H1 (cell line): ENCODE measurements around the gene PBX1. TPM values are rescaled to one million over a fixed set of nuclear protein-coding genes. Genes with fewer than 3 reads are reported as not detected.

Experiments
- CTCF ChIA-PET: fragments of 300-600 bp; sonication (Branson Sonifier 250); formaldehyde crosslinking; loops from one replicate; lab custom pipeline; 2021; ENCODE audit not compliant: partially characterized antibody; lab: Charles Lee
- POLR2A ChIA-PET: fragments of 300-600 bp; sonication (Branson Sonifier 250); formaldehyde crosslinking; loops from one replicate; lab custom pipeline; 2021; ENCODE audit warnings: inconsistent platforms; ENCODE audit not compliant: partially characterized antibody; lab: Charles Lee
- DNase-seq, 2 experiments: peaks; one replicate each; pipeline versions ENCODE4 v3.0.0 to v3.0.0-alpha.2; 2010 to 2022; ENCODE audit warnings: low spot score in 2 of 2, low read depth in 1 of 2, mixed read lengths in 1 of 2
- FAIRE-seq: peaks from 2 replicates; lab custom pipeline; 2011; peaks lifted over from hg19 to GRCh38; lab: Jason Lieb, UNC
- H2AFZ ChIP-seq: 2 replicates; pipeline ENCODE4 v1.8.1; 2012; ENCODE audit warnings: low read length, inconsistent platforms
- H2AK5ac ChIP-seq: 2 replicates; pipeline ENCODE4 v1.6.1; 2013; ENCODE audit warnings: low read depth, low read length
- H2BK120ac ChIP-seq: replicated peaks from 2 replicates; pipeline ENCODE3; 2013; ENCODE audit warnings: low read depth, low read length, inconsistent platforms
- H2BK12ac ChIP-seq: 2 replicates; pipeline ENCODE4 v1.6.1; 2013; ENCODE audit warnings: low read depth, low read length
- H2BK15ac ChIP-seq: 2 replicates; pipeline ENCODE4 v1.6.1; 2013; ENCODE audit warnings: low read length
- H2BK20ac ChIP-seq: 2 replicates; pipeline ENCODE4 v1.6.1; 2013; ENCODE audit warnings: low read length
- H2BK5ac ChIP-seq: 2 replicates; pipeline ENCODE4 v1.6.1; 2013; ENCODE audit warnings: low read depth, low read length
- H3K14ac ChIP-seq: 2 replicates; pipeline ENCODE4 v1.6.1; 2013; ENCODE audit warnings: inconsistent platforms; ENCODE audit not compliant: insufficient read length
- H3K18ac ChIP-seq: 2 replicates; pipeline ENCODE4 v1.6.1; 2013; ENCODE audit warnings: low read length; ENCODE audit errors: extremely low read depth
- H3K23ac ChIP-seq: 2 replicates; pipeline ENCODE4 v1.6.1; 2013; ENCODE audit warnings: inconsistent platforms; ENCODE audit not compliant: insufficient read length
- H3K23me2 ChIP-seq: 2 replicates; pipeline ENCODE4 v1.6.1; 2013; ENCODE audit warnings: low read depth, low read length
- H3K27ac ChIP-seq: 2 replicates; pipeline ENCODE4 v1.6.1; 2011; ENCODE audit warnings: low read depth, low read length, inconsistent platforms
- H3K27me3 ChIP-seq, 4 experiments: replicated peaks in 1 of 4; 1 replicate in 1 of 4; 2 replicates in 3 of 4; pipeline versions ENCODE4 v1.6.1 to v1.8.1; 2011 to 2013; ENCODE audit warnings: low read length in 3 of 4, mild to moderate bottlenecking in 3 of 4, inconsistent platforms in 2 of 4, mixed read lengths in 2 of 4, moderate library complexity in 1 of 4; ENCODE audit not compliant: control insufficient read depth in 3 of 4, insufficient read depth in 3 of 4; ENCODE audit errors: extremely low read depth in 1 of 4
- H3K36me3 ChIP-seq, 4 experiments: 2 replicates each; pipeline versions ENCODE4 v1.6.1 to v1.8.1; 2011 to 2013; ENCODE audit warnings: mild to moderate bottlenecking in 4 of 4, low read length in 3 of 4, moderate library complexity in 2 of 4, control low read depth in 1 of 4, inconsistent platforms in 1 of 4; ENCODE audit not compliant: insufficient read depth in 4 of 4, control insufficient read depth in 2 of 4
- H3K4ac ChIP-seq: replicated peaks from 2 replicates; pipeline ENCODE3; 2013; ENCODE audit warnings: low read length, low read depth, mixed read lengths, inconsistent platforms; ENCODE audit not compliant: insufficient read length
- H3K4me1 ChIP-seq, 4 experiments: replicated peaks in 1 of 4; 1 replicate in 1 of 4; 2 replicates in 3 of 4; pipeline versions ENCODE4 v1.6.1 to v1.8.1; 2011 to 2013; ENCODE audit warnings: low read length in 3 of 4, inconsistent platforms in 2 of 4, mixed read lengths in 1 of 4; ENCODE audit not compliant: insufficient read depth in 4 of 4, control insufficient read depth in 3 of 4
- H3K4me2 ChIP-seq, 2 experiments: 2 replicates each; pipeline versions ENCODE4 v1.6.1 to v1.8.1; 2011 to 2013; ENCODE audit warnings: low read depth in 2 of 2, low read length in 2 of 2, control low read depth in 1 of 2, inconsistent platforms in 1 of 2, mild to moderate bottlenecking in 1 of 2; ENCODE audit not compliant: insufficient read depth in 1 of 2
- H3K4me3 ChIP-seq, 4 experiments: fragments of 200-600, 300-600 bp in 1 of 4; sonication (generic), shearing (Covaris generic), sonication (Bioruptor Twin) in 1 of 4; 2 replicates each; pipeline versions ENCODE4 v1.5.1 to v1.8.1; 2011 to 2016; ENCODE audit warnings: low read length in 4 of 4, low read depth in 3 of 4, control low read depth in 2 of 4, inconsistent platforms in 2 of 4, mild to moderate bottlenecking in 2 of 4, mixed read lengths in 1 of 4, moderate library complexity in 1 of 4; ENCODE audit not compliant: insufficient read depth in 2 of 4; ENCODE audit errors: extremely low read depth in 1 of 4
- H3K56ac ChIP-seq: replicated peaks from 2 replicates; pipeline ENCODE3; 2013; ENCODE audit warnings: low read depth, mild to moderate bottlenecking, mixed read lengths, low read length, inconsistent platforms; ENCODE audit not compliant: insufficient read length
- H3K79me1 ChIP-seq: 2 replicates; pipeline ENCODE4 v1.6.1; 2013; ENCODE audit warnings: low read depth, low read length, control low read depth
- H3K79me2 ChIP-seq, 2 experiments: 2 replicates each; pipeline versions ENCODE4 v1.6.1 to v1.8.1; 2012 to 2013; ENCODE audit warnings: low read length in 2 of 2, mild to moderate bottlenecking in 2 of 2, inconsistent platforms in 1 of 2; ENCODE audit not compliant: insufficient read depth in 2 of 2, control insufficient read depth in 1 of 2
- H3K9ac ChIP-seq, 4 experiments: replicated peaks in 1 of 4; 1 replicate in 1 of 4; 2 replicates in 3 of 4; pipeline versions ENCODE4 v1.6.1 to v1.8.1; 2011 to 2013; ENCODE audit warnings: low read depth in 3 of 4, low read length in 3 of 4, control low read depth in 2 of 4, mild to moderate bottlenecking in 2 of 4, moderate library complexity in 2 of 4, inconsistent platforms in 1 of 4; ENCODE audit errors: extremely low read depth in 1 of 4
- H3K9me3 ChIP-seq, 2 experiments: 2 replicates each; pipeline versions ENCODE4 v1.6.1 to v1.8.1; 2012 to 2013; ENCODE audit warnings: mild to moderate bottlenecking in 2 of 2, moderate library complexity in 2 of 2, control low read depth in 1 of 2, inconsistent platforms in 1 of 2, low read depth in 1 of 2, low read length in 1 of 2, mixed read lengths in 1 of 2; ENCODE audit not compliant: insufficient read depth in 2 of 2
- H4K20me1 ChIP-seq, 2 experiments: replicated peaks in 1 of 2; 2 replicates each; pipeline versions ENCODE3 to v1.8.1; 2011 to 2013; ENCODE audit warnings: inconsistent platforms in 2 of 2, low read length in 2 of 2, mild to moderate bottlenecking in 1 of 2; ENCODE audit not compliant: insufficient read depth in 2 of 2, control insufficient read depth in 1 of 2
- H4K5ac ChIP-seq: 2 replicates; pipeline ENCODE4 v1.6.1; 2013; ENCODE audit warnings: low read length, low read depth, mixed read lengths, inconsistent platforms; ENCODE audit not compliant: insufficient read length
- H4K8ac ChIP-seq: 2 replicates; pipeline ENCODE4 v1.8.0; 2013; ENCODE audit warnings: mild to moderate bottlenecking, moderate library complexity, low read length, inconsistent platforms; ENCODE audit not compliant: insufficient read depth; ENCODE audit errors: extremely low read depth
- H4K91ac ChIP-seq: replicated peaks from 2 replicates; pipeline ENCODE3; 2013; ENCODE audit warnings: low read length, mixed read lengths, inconsistent platforms; ENCODE audit not compliant: insufficient read length
- ASH2L ChIP-seq: fragments of 200-600, 300-600 bp; sonication (generic); IDR thresholded peaks from one replicate; pipeline ENCODE4 v1.7.1; 2017; ENCODE audit warnings: low read length
- BACH1 ChIP-seq: IDR thresholded peaks from 2 replicates; pipeline ENCODE4 v1.6.1; 2012; ENCODE audit warnings: low read length, improper control_type of control experiment
- KDM5A ChIP-seq: fragments of 200-600 bp; IDR thresholded peaks from 2 replicates; pipeline ENCODE4 v1.7.1; 2012; ENCODE audit warnings: mild to moderate bottlenecking, low read length, inconsistent platforms, mixed read lengths
- NANOG ChIP-seq: IDR thresholded peaks from 2 replicates; pipeline ENCODE4 v1.6.1; 2011; ENCODE audit warnings: low read length, low read depth, mild to moderate bottlenecking, inconsistent platforms; ENCODE audit not compliant: insufficient read depth, poor library complexity, severe bottlenecking
- RAD21 ChIP-seq, 2 experiments: IDR thresholded peaks in 1 of 2; conservative IDR thresholded peaks in 1 of 2; 2 replicates each; pipeline ENCODE4 v1.6.1; 2011; ENCODE audit warnings: low read depth in 2 of 2, low read length in 2 of 2, improper control_type of control experiment in 1 of 2, inconsistent platforms in 1 of 2, mild to moderate bottlenecking in 1 of 2, moderate library complexity in 1 of 2
- SAP30 ChIP-seq: fragments of 300-600 bp; sonication (generic); IDR thresholded peaks from 2 replicates; pipeline ENCODE4 v1.7.1; 2012; ENCODE audit warnings: low read length, moderate library complexity, mild to moderate bottlenecking, inconsistent platforms; ENCODE audit not compliant: insufficient read depth, insufficient replicate concordance
- SP2 ChIP-seq: IDR thresholded peaks from 2 replicates; pipeline ENCODE4 v1.6.1; 2012; ENCODE audit warnings: mild to moderate bottlenecking, low read length, inconsistent platforms
- SRF ChIP-seq: IDR thresholded peaks from 2 replicates; pipeline ENCODE4 v1.6.1; 2011; ENCODE audit warnings: mild to moderate bottlenecking, low read depth, low read length, moderate library complexity
- WGBS, 2 experiments: shearing (Covaris generic) in 1 of 2; methylation state at CpG; one replicate each; pipeline versions ENCODE4 v1.1.6 to v1.1.7; 2013 to 2015; ENCODE audit warnings: low lambda C conversion rate in 2 of 2, mixed read lengths in 2 of 2, inconsistent platforms in 1 of 2, low coverage in 1 of 2, missing lambda C conversion rate in 1 of 2; ENCODE audit not compliant: insufficient replicate concordance in 2 of 2, insufficient coverage in 1 of 2, insufficient read length in 1 of 2; ENCODE audit errors: extremely low coverage in 1 of 2, missing lambda C conversion rate in 1 of 2; 5-methylcytosine and 5-hydroxymethylcytosine counted together
- polyA plus RNA-seq, 7 experiments: library from polyadenylated mRNA; depleted of rRNA in 3 of 7; stranded (reverse) in 5 of 7; unstranded in 2 of 7; fragments of >200 nt in 5 of 7; fragments of 200-250 nt in 2 of 7; gene quantifications; 1 replicate in 5 of 7; 2 replicates in 1 of 7; 4 replicates in 1 of 7; pipeline versions ENCODE4 v1.2.1 to v1.2.3, GENCODE V29; 2011 to 2013; ENCODE audit warnings: missing spikeins in 2 of 7, mixed read lengths in 2 of 7
- total RNA-seq: library from RNA; stranded (reverse); fragmentation: NEBNext Ultra II Directional; extraction: Animal tissue kit (Norgen Biotek cat#: 25700); gene quantifications from 2 replicates; pipeline ENCODE4 v1.2.1, GENCODE V29; 2021

PBX1 gene
- total and polyA plus RNA-seq, 2 of the 8 experiments (the other 6 are each of a cell fraction or from before 2014, with no cell fraction given) = 87.4 to 124 TPM

DNA sequence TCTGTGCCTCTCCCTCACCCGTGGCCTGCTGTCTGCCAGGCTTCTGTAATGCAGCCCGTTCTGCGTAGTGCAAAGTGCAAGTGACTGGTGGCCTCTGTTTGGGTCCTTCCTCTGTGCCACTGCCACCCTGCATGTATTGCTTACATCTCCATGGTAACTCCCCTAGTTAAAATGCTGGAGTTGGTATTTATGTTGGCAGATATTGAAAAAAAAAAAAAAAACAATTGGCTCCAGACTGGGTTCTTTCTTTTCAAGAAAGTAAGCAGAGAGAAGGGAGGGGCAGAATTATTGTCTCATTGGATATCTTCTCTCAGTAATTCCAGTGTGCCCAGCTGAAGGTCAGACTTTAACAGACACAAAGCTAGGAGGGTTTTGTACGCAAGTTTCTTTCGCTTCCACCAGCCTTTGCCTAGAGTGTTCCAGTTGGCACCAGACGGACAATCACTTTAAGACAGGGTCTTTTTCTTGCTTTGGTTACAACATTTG, 242.3 kb downstream of the PBX1 start:
- H2BK120ac ChIP-seq = no peak overlapping the region
- no peak overlapping the region for H3K4me2 ChIP-seq
- H3K18ac ChIP-seq = no peak overlapping the region
- H3K56ac ChIP-seq = no peak overlapping the region
- H2AFZ ChIP-seq = no peak overlapping the region
- no peak overlapping the region for H2BK20ac ChIP-seq
- ChIA-PET POLR2A (no interaction called here), CTCF (interaction anchor here (1.3 kb wide), 1 partner anchor 9 kb away, joined by 3 read pairs; no protein-coding TSS in a partner anchor)
- no peak for DNase-seq
- H3K79me2 ChIP-seq = peaks cover 0 to 5% of the 10 kb centered on the region in 2 experiments; a peak in 1 of 4 replicates
- no peak overlapping the region for H3K9ac ChIP-seq
- no peak overlapping the region for H4K91ac ChIP-seq
- no peak overlapping the region for H2BK15ac ChIP-seq
- H3K4ac ChIP-seq = no peak overlapping the region
- no peak overlapping the region for H3K23ac ChIP-seq
- 96% methylated on average over 6 of the region's 6 CpGs; no CpG with 5 or more reads in 1 of the 2 experiments for WGBS, 2 experiments
- H3K79me1 ChIP-seq = no peaks in the 10 kb centered on the region
- no peak overlapping the region for H2BK12ac ChIP-seq
- no peak overlapping the region for H2BK5ac ChIP-seq
- H4K8ac ChIP-seq = no peak overlapping the region
- no peaks in the 10 kb centered on the region for H3K4me1 ChIP-seq
- H3K27me3 ChIP-seq = no peaks in the 10 kb centered on the region
- H3K4me3 ChIP-seq = no peak overlapping the region
- H4K5ac ChIP-seq = no peak overlapping the region
- H3K9me3 ChIP-seq = no peaks in the 10 kb centered on the region
- H2AK5ac ChIP-seq = no peak overlapping the region
- H3K27ac ChIP-seq = no peak overlapping the region
- H3K23me2 ChIP-seq = no peaks in the 10 kb centered on the region
- peaks cover 5 to 32% (median 20%) of the 10 kb centered on the region in 4 experiments; a peak in 7 of 8 replicates for H3K36me3 ChIP-seq
- FAIRE-seq = no peak
- no peak overlapping the region for H3K14ac ChIP-seq
- peaks cover 2 to 3% of the 10 kb centered on the region in 2 experiments for H4K20me1 ChIP-seq
- no peak for TF ChIP-seq SP2
- TF ChIP-seq BACH1 = no peak
- TF ChIP-seq SAP30 = no peak
- no peak for TF ChIP-seq KDM5A
- TF ChIP-seq ASH2L = no peak
- no peak for TF ChIP-seq NANOG
- no peak for TF ChIP-seq SRF
- TF ChIP-seq RAD21 (IDR thresholded peaks at IDR 0.05 in 1 of 2, conservative IDR thresholded peaks at IDR 0.05 in 1 of 2; ENCODE audit: low read depth in 2 of 2, low read length in 2 of 2) = no peak
